ENCODE results near the gene GPATCH4.

The GPATCH4 gene

DNA sequence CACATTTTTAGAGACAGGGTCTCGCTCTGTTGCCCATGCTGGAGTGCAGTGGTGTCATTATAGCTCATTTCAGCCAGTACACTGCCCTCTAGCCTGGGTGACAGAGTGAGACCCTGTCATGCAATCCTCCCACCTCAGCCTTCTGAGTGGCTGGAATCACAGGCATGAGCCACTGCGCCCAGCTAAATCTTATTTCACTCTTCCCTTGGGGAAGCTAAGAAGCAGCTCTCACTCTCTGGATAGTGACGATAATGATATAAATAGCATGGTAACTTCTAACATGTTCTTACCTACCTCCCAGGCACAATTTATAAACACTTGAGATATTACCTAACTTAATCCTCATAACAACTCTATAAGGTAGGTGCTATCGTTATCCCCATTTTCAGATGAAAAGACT, 53.8 kb downstream of the GPATCH4 start:
- DNase-seq (ENCODE audit: low read depth) = no peak

GRCh38 chr1:156546267-156546666, 55.0 kb downstream of the GPATCH4 start:
- DNase-seq (ENCODE audit: low read depth) = no peak

- DNase-seq (ENCODE audit: low read depth) = no peak
Observed at GRCh38 chr1:156544592-156545102, 56.6 kb downstream of the GPATCH4 start.
